Measurements from ENCODE around the gene POLR1E.
A peak's percentile ranks its signal among the peaks of the same experiment; 100 is the strongest.
"Not testable (repeated sequence)": the region's sequence is repeated elsewhere in the genome, so short reads cannot be mapped to it uniquely, and the experiment has no call there.

Gene POLR1E

GRCh38 chr9:37474438-37474837 lies 11.3 kb upstream of the POLR1E start:
- no peak for DNase-seq (ENCODE audit: low read depth)
- H3K4me3 ChIP-seq (ENCODE audit: low read length) = no peak overlapping the region
- no peak for TF ChIP-seq CTCF (IDR thresholded peaks at IDR 0.05; ENCODE audit: insufficient read depth, low read depth, low read length, missing control alignments)

- TF ChIP-seq CTCF (IDR thresholded peaks at IDR 0.05; ENCODE audit: insufficient read depth, low read depth, low read length, missing control alignments) = no peak
- H3K4me3 ChIP-seq (ENCODE audit: low read length) = no peak overlapping the region
- DNase-seq (ENCODE audit: low read depth) = no peak
These were observed 8.8 kb upstream of the POLR1E start for GRCh38 chr9:37476930-37477329.

GRCh38 chr9:37477443-37477842 lies 8.3 kb upstream of the POLR1E start:
- not testable (repeated sequence) for H3K4me3 ChIP-seq (ENCODE audit: low read length); DNase-seq (ENCODE audit: low read depth)

GRCh38 chr9:37477987-37478619 lies 7.6 kb upstream of the POLR1E start:
- H3K4me3 ChIP-seq (ENCODE audit: low read length); DNase-seq (ENCODE audit: low read depth): not testable (repeated sequence)

- no peak overlapping the region for H3K4me3 ChIP-seq (ENCODE audit: low read length)
- TF ChIP-seq CTCF (IDR thresholded peaks at IDR 0.05; ENCODE audit: insufficient read depth, low read depth, low read length, missing control alignments) = no peak
- no peak for DNase-seq (ENCODE audit: low read depth)
These were observed 5.0 kb upstream of the POLR1E start for GRCh38 chr9:37480759-37481158.

- no peak for TF ChIP-seq CTCF (IDR thresholded peaks at IDR 0.05; ENCODE audit: insufficient read depth, low read depth, low read length, missing control alignments)
- H3K4me3 ChIP-seq (ENCODE audit: low read length) = peak overlapping the region; percentile 95
- no peak for DNase-seq (ENCODE audit: low read depth)
These were observed 488 bp downstream of the POLR1E start for GRCh38 chr9:37486256-37486615.

GRCh38 chr9:37486616-37487548 lies 1.1 kb downstream of the POLR1E start:
- peak; percentile 89 for DNase-seq (ENCODE audit: low read depth)

More at GRCh38 chr9:37486616-37487548, 1.1 kb downstream of the POLR1E start:
- peak overlapping the region; percentile 95 for H3K4me3 ChIP-seq (ENCODE audit: low read length)
- no peak for TF ChIP-seq CTCF (IDR thresholded peaks at IDR 0.05; ENCODE audit: insufficient read depth, low read depth, low read length, missing control alignments)

Data from epithelial cell of esophagus (primary cell).